ENCODE results near the gene S100A2.

GRCh38 chr1:153606194-153606593 is 40.5 kb upstream of the S100A2 start:
- TF ChIP-seq CTCF (conservative IDR thresholded peaks at IDR 0.05) (no peak), ZFX (IDR thresholded peaks at IDR 0.05) (no peak)
